ENCODE results near the gene PLIN4. TPM values are rescaled to one million over a fixed set of nuclear protein-coding genes. Genes with fewer than 3 reads are reported as not detected.

PLIN4 gene
- total RNA-seq, 1 donor from 2014 or later, result 239 TPM

DNA sequence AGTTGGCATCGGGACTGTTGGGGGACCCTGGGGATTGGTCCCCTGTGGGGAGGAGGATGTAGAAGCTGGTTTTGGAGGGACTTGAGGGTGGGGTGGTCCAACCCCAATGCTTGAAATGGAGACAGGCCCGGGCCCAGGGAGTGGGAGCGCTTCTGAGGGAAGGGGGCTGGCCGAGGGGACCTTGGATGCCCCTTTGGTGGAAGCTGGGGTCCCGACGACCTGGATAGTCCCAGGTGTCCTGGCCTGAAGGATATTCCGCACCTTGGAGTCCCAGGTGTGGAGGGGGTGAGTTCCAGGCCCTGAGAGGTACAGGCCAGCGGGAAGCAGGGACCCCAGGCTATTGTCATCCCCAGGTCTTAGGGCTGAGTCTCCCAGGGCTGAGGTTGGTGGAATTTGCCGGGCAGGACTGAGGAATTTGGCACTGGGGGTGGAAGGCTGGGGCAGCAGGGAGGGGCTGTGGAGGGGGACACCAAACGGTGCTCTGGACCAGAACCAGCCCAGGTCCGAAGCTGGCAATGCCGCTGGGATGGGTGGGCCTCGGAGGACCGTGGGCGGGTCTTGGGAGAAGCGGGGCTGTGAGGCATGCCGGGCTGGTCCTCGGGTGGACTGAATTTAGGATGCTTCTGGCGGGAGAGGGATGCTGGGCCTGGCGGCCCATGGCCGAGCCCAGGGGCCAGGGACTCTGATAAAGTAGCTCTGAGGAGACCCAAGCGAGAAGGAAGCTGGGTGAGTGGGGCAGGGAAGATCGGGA, 44.3 kb downstream of the PLIN4 start:
- ATAC-seq (ENCODE audit: poor library complexity), result no peak
- DNase-seq, result no peak
- intact Hi-C loops (cut with DNase I), result no loop called here

DNA sequence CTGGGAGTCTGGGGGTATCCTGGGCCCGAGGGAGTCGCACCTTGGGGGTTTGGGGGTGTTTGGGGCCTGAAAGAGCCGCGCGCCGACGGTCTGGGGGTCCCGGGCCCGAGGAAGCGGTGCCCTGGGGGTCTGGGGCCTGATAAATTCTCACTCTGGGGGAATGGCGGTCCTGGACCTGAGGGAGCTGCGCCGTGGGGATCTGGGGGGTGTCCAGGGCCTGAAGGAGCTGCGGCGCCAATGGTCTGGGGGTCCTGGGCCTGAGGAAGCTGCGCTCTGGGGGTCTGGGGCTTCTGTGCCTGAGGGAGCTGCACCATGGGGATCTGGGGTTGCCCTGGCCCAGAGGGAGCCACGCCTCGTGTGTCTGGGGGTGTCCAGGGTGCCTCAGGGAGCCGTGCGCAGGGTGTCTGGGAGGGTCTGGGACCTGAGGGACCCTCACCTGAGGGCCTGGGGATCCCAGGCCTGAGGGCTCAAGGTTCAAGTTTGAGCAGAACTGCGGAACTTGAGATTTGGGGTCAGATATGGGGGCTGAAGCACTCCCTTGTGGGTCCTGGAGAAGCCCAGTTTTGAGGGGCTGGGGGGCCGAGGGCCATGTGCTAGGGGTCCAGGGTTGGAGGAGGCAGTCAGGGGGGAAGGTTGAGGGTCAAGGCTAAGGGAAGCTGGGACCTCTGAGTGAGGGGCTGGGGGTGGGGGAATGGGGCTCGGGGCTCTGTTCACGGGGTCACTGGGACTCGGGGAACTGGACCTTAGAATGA, 45.1 kb downstream of the PLIN4 start:
- DNase-seq (no peak), ATAC-seq (ENCODE audit: poor library complexity) (no peak)
- intact Hi-C loops (cut with DNase I), result no loop called here

DNA sequence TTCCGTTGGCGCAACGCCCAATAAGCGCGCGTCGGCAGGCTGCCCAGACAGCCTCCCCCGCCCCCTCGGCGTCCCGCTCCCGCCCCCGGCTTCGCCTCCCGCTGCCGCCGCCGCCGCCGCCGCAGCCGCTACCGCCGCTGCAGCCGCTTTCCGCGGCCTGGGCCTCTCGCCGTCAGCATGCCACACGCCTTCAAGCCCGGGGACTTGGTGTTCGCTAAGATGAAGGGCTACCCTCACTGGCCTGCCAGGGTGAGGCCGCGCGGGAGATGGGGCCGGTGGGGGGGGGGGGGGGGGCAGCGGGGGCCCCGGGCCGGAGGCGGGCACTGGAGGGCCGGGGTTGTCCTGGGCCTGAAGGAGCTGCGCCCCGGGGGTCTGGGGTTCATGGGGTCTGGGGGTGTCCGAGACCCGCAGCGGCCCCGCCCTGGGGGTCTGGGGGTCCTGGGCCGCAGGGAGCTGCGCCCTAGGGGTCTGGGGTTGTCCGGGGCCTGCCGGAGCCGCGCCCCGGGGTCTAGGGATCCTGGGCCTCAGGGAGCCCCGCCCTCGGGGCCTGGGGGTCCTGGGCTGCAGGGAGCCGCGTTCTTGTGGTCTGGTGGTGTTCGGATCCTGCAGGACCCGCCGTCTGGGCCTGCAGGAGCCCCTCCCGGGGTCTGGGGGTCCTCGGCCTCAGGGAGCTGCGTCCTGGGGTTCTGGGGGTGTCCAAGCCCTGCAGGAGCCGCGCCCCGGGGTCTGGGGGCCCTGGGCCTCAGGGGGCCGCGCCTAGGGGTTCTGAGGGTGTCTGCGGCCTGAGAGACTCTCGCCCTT, 45.9 kb downstream of the PLIN4 start, which contains the start of gene HDGFL2:
Gene HDGFL2 (plus strand): TSS at position 124 of the 801 bp plus-strand sequence. CDS start 54 bp downstream, at position 178.
- no peak for ATAC-seq (ENCODE audit: poor library complexity)
- no peak for DNase-seq
- intact Hi-C loops (cut with DNase I), result no loop called here

DNA sequence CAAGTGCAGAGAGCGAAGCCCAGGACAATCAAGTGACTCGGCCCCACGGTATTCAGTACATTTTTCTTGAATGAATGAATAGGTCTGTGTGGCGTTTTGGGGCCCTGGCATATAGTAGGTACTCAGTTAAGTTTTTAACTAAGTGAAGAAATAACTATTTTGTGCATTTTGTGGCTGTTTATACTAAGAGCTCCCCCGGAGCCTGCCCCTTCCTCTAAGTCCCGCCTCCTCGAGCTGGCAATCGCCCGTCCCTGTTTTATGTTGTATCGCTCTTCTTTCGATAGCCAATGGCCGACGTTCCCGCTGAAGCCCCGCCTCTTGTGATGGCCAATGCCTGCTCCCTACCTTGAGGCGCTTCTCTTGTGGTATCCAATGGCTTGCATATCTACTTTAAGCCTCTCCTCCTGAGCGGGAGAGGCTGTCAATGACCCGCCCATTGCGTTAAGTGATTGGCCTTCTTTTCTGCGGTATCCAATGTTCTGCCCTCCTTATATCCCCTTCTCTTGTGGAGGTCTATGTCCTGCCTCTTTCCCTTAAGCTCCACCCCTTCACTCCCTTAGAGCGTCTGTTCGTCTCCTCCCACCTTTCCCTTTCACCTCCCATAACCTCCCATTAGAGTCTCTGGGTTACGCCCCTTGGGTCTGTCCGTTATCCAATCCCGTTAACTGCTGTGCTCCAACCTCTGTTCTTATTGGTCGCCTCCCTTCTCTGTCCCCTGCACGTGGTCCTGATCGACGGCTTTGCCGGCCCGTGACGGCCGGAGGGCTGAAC, 46.7 kb downstream of the PLIN4 start:
- DNase-seq (peak; percentile 99), ATAC-seq (ENCODE audit: poor library complexity) (peak; percentile 95)
- intact Hi-C loops (cut with DNase I), result no loop called here

DNA sequence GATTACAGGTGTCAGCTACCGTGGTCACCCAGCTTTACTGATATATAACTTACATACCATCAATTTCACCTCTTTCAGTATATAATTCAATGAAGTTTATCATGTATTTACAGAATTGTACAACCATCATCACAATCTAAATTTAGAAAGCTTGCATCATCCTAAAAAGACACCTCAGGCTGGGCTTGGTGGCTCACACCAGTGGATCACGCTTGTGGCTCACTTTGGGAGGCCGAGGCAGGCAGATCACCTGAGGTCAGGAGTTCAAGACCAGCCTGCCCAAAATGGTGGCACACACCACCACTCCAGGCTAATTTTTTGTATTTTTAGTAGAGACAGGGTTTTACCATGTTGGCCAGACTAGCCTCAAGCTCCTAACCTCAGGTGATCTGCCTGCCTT, 50.5 kb downstream of the PLIN4 start:
- ATAC-seq (ENCODE audit: poor library complexity) (no peak), DNase-seq (no peak)
- intact Hi-C loops (cut with DNase I), result no loop called here

DNA sequence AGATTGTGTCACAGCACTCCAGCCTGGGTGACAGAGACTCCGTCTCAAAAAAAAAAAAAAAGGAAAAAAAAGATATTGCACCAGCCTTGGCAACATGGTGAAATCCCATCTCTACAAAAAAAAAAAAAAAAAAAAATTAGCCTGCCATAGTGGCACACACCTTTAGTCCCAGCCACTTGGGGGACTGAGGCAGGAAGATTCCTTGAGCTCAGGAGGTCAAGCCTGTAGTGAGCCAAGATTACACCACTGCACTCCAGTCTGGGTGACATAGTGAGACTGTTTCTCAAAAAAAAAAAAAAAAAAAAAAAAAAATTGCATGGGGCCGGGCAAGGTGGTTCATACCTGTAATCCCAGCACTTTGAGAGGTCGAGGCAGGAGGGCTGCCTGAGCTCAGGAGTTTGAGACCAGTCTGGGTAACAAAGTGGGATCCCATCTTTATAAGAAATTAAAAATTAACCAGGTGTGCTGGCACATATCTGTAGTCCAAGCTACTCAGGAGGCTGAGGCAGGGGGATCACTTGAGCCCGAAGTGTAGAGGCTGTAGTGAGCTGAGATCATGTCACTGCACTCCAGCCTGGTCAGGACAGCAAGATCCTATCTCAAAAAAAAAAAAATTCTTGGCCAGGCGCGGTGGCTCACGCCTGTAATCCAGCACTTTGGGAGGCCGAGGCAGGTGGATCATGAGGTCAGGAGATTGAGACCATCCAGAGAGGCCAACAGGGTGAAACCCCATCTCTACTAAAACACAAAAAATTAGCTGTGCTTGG, 53.3 kb downstream of the PLIN4 start:
- ATAC-seq (ENCODE audit: poor library complexity), result no peak
- DNase-seq, result no peak
- intact Hi-C loops (cut with DNase I), result no loop called here

DNA sequence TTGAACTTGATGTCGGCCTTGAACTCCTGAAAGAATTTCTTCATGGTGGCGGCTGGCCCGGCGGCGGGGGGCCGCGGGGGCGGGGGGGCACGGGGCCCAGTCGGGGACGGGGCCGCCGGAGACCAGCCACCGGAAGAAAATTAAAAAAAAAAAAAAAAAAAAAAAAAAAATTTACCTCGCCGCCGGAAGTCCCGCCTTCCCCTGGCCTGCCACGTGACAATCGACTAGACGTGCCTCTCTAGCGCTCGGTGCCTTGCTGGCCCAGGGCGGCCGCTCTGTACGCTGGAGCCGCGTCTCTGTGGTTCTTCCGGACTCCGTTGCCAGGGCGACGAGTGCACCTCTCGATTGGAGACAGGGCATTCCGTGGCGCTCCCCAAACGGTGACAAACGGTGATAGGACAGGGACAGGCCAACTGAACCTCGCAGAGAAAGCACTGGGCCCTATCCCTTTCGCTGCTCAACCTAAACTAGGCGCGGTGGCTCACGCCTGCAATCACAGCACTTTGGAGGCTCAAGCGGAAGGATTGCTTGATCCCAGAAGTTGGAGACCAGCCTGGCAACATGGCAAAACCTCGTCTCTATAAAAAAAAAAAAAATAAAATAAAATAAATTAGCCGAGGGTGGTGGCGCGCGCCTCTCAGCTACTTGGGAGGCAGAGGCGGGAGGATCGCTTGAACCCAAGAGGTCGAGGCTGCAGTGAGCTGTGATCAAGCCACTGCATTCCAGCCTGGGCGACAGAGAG, 60.5 kb downstream of the PLIN4 start, which contains the start of gene UBXN6:
Gene UBXN6 (minus strand): TSS at position 141 of the 742 bp plus-strand sequence. CDS start 97 bp downstream, at position 44.
- ATAC-seq (ENCODE audit: poor library complexity), result peak; percentile 92
- intact Hi-C loops (cut with DNase I), result no loop called here
- peak; percentile 99 for DNase-seq

DNA sequence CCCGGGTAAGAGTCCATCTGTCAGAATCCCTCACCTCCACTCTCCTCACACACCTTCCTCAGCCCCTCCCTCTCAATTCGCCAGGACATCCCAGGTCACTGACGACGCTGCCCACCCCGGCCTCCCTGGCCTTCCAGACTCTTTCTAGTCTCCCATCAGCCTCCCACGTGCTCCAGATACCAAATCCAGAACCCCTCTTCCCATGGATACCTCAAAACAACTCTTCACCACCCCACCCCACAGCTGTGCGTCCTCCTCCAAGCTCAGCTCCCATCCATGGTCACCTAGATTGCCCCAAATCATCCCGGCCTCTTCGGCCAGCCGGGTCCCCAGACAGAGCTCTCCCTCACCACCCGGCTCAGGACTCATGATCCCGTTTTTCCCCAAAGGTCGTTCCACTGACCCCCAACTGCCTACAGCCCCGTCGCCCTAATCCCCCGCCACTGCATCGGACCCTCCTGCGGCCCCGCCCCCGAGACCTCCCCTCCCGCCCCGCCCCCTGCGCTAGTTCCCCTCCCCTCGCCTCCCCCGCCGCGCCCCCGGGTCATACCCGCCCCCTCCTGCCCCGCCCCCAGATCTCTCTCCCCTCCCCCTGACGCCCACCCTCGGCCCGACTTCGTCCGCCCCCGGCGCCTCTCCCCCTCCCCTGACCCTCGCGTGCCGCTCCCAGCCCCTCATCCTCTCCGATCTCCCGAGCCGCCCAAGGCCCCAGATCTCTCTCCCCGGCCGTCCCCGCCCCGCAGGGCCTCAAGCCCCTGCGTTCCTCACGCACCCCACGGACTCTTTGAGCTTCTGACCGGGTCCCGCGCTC, 61.2 kb downstream of the PLIN4 start:
- peak; percentile 68 for DNase-seq
- ATAC-seq (ENCODE audit: poor library complexity), result peak; percentile 41
- intact Hi-C loops (cut with DNase I), result no loop called here

DNA sequence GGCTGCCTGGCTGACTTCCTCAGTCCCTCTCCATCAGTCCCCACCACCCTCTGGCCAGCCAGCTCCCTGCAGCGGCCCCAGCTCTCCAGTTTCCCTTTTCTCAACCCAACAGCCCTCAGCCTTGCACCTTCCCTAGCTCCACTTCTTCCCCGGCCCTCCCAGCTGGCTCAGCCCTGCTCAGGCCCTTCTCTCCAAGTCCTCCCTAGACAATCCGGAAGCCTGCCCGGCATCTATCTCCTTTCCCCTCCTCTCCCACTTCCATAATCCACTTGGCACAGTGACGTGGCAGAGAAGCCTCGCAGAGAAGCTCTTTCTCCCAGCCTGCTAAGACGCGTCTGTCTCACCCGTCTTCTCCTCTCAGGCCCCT, 61.8 kb downstream of the PLIN4 start:
- DNase-seq (no peak), ATAC-seq (ENCODE audit: poor library complexity) (peak; percentile 2)
- intact Hi-C loops (cut with DNase I), result no loop called here

DNA sequence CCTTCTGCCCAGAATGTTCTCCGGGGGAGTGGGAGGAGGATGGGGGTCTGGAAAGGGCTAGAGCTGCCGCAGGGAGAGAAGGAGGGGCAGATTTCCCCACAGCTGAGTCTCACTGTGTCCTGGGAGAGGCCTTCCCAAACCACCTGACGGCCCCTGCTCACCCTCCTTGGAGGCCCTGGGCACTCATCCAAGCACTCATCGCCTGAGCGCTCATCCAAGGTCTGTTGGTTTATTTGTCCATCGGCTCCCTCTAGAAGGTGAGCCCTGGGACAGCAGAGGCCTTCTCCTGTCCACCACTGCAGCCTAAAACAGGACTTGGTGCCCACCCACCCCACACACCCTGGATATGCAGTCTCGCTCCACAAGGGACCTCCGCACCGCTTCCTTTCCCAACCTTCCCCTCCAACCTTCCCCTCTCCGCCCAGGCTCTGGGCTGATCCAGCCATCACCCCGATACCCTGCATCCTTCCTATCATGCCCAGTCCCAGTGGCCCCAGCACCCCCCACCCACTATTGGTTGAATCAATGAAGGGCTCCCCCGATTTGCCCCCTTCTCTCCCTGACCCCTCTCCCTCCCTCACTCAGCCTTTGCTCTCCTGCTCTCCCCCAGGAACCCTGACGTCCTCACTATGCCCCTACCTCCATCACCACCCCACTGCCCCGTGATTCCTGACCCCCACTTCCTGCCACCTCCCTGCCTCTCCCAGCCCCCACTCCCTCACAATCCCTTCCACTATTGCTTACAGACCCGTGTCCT, 62.4 kb downstream of the PLIN4 start:
- intact Hi-C loops (cut with DNase I), result no loop called here
- DNase-seq, result peak; percentile 78
- ATAC-seq (ENCODE audit: poor library complexity), result peak; percentile 67

DNA sequence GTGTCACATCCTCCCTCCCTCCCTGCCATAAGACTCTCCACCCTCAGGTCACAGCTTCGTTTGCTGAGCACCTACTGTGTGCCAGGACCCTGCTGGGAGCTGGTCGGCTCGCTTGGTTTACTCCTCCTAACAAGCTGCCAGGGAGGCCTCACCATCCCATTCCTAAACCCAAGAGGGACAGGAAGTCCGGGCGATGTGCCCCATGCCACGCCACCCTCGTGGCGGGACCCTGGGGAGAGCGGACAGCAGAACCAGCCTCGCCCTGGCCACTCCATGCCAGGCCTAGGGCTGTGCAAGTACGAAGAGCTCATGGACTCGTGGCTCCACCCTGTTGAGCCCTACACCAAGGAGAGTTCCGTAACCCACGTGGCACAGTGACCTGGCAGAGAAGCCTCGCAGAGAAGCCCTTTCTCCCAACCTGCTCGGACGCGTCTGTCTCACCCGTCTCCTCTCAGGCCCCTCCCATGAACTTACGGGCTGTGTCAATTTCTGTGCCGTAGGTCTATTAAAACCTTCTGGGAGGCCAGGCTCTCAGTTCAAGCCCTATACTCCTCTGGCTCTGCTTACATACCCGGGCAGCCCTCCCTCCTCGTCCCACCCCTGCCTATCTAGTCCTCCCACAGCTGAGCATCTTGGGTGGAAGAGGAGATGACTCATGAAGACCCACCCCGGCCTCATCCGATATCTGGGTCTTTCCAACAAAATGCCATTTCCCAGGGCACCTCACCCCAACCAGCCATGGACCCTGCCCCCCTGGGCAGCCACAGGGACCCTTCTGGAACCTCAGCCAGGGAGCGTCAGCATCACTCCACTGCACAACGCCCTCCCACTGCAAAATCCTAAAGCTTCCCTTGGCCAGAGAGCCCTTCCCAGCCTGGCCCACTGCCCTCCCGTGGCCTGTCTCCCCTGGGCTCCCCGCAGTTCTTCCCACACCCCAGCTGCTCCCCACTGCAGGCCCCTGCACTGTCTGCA, 63.3 kb downstream of the PLIN4 start:
- intact Hi-C loops (cut with DNase I), result no loop called here
- no peak for DNase-seq
- peak; percentile 4 for ATAC-seq (ENCODE audit: poor library complexity)

DNA sequence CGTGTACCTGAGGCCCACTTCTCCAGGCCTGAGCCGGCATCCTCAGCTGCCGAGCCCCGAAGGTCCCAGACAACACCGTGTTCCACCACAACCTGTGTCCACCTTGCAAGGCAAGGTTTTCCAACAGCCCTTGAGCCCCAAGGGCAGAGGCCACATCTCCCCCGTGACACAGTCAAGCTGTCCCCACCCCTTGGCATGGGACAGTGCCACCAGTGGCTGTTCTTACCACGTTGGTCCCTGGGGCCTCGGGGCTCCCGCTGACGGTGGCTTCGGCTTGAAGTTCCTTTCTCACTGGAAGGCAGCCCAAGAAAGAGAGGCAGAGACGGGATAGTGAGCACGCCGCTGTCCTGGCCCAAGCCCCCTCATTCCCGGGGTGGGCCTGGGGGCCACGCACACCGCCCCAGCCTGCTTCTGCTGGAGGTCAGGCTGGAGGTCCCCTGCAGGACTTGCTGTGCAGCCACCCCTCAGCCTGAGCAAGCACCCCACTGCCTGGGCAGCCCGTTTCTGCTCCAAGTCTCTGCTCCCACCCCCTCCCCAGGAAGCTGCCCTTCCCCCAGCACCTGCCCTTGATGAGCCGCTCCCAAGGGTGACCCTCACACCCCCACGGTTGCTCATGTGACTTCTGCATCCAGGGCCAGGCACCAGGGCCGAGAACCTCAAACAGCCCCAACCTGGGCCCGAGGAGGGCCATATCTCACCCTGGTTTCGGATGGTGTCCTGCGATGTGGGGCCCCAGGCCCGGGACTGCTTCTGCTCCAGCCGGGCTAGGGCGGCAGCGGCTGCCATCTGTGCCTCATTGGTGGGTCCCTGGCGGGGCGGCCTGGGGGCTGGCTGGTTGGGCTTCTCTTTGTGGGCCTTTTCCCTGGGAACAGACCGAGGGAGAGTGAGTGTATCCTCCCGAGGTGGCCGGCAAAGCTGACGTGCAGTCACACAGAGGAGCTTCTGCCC, 64.8 kb downstream of the PLIN4 start:
- intact Hi-C loops (cut with DNase I), result no loop called here
- DNase-seq (no peak), ATAC-seq (ENCODE audit: poor library complexity) (no peak)

DNA sequence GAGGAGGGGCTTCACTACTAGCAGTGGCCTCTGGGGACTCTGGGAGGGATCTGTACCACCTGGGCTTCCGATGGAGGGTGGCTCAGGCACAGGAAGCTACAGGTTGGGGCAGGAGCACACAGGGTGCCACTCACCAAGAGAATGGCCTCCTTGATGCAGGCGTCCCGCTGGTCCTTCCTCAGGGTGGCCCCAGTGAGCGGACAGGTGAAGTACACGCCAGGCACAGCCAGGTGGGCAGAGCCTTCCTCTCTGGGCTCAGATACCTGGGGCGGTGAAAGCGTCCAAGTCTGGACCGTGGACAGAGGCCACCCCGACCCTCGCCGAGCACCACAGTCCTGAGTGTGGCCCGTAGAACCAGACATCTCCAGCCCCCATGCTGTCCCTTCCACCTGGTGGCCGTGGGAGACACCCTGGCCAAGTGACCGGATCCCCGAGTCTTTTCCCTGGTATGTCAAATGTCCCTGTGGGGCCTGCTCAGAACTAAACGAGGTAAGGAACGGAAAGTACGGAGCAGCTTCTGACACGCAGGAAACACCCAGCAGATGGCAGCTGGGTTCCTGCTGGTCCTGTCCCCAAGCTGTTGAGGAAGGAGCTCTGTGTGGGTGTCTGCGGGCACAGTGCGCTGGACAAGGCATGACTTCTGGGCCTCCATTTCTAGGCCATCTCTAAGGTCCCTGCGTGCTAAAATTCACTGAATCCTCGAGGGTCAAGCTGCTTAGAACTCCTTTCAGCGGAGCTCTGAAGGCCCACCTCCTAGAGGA, 65.9 kb downstream of the PLIN4 start:
- ATAC-seq (ENCODE audit: poor library complexity) (no peak), DNase-seq (no peak)
- intact Hi-C loops (cut with DNase I), result no loop called here
